Dermis blood vessel endothelial cell (primary cell): ENCODE data around the gene AMN1. TPM values are rescaled to one million over a fixed set of nuclear protein-coding genes. Genes with fewer than 3 reads are reported as not detected.
"Not testable (repeated sequence)": the region's sequence is repeated elsewhere in the genome, so short reads cannot be mapped to it uniquely, and the experiment has no call there.

Experiments used
- DNase-seq: peaks from one replicate; pipeline ENCODE4 v3.0.0; 2010
- total RNA-seq: library from RNA; depleted of rRNA; stranded (reverse); fragments of >200 nt; gene quantifications from 2 replicates; pipeline ENCODE4 v1.2.3, GENCODE V29; 2014

AMN1 gene
- total RNA-seq, 1 donor from 2014 or later: 17.5 TPM

DNA sequence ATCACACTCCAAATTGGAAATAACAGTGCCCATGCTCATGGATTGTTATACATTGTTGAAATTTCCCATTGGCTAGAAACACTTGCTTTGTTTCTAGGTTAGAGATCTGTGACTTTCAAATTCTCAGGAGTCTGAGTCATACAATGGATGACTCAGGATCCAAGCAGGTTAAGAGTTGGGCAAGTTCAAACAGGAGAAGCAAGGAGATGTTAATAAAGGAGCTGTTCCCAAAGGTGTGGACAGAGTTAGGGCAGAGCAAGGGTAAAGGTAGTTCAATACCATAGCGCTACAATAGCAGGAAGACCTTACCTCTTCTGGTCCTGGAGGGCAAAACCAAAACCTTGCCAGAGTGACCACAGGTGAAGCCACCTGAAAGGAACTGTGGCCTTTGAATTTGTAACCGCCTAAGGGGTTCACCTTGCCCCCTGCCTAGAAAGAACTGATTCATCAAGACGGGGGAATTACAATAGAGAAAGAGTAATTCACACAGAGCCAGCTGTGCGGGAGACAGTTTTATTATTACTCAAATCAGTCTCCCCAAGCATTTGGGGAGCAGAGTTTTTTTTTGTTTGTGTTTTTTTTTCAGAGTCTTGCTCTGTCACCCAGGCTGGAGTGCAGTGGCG, 4.2 kb upstream of the AMN1 start:
- DNase-seq: peak; percentile 93

DNA sequence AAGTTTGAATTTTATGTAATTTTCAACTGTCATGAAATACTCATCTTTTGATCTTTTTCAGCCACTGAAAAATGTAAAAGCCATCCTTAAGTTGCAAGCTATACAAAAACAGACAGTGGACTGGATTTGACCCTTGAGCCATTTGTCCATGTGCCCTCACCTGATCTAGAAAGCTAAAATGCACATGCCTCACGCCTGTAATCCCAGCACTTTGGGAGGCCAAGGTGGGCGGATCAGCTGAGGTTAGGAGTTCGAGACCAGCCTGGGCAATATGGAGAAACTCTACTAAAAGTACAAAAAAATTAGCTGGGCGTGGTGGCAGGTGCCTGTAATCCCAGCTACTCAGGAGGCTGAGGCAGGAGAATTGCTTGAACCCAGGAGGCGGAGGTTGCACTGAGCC, 2.4 kb upstream of the AMN1 start:
- not testable (repeated sequence) for DNase-seq

DNA sequence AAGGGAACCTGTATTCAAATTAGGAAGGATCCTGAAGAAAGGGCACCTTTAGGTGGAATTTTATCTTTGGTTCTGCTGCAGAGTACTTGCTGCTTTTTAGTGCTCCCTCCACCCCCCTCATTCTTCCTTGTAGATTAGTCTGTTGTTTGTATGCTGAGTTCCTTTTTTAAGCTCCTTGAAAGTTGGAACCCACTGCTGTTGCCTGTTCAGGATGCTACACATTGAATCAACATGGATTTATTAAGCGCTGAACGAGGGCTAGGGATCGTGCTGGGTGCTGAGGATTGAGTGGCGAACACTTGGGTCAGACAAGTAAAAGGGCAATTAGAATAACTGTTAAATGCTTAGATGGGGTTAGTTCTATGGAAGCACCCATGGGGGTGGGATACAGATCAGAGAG, 884 bp upstream of the AMN1 start:
- DNase-seq: no peak

DNA sequence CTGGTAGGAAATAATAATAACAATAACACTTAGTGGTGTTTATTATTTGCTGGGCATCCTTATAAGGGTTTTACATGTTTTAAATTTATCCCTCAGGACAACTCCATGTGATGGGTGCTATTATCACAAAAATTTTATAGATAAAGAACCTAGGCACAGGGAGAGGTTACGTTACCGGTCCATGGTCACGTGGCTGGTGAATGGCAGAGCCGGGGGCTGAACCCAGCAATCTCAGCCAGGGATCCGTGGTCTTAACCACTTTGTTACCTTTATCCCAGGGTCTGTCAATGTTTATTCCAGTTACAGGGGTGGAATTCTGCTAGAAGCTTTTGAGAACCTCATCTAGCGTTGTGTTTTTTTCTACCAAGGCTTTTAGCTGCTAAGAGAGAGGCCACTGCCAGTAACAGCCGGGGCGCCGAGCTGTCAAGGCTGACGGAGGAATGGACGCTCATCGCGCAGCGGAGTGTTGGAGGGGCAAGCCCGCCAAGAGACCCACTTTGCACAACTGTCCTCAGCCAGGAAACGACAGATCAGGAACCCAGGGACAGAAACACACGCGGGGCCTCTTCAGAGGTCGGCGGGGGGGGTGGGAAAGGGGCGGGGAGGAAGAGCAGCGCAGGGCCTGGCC, 418 bp downstream of the AMN1 start:
- DNase-seq: peak; percentile 61

DNA sequence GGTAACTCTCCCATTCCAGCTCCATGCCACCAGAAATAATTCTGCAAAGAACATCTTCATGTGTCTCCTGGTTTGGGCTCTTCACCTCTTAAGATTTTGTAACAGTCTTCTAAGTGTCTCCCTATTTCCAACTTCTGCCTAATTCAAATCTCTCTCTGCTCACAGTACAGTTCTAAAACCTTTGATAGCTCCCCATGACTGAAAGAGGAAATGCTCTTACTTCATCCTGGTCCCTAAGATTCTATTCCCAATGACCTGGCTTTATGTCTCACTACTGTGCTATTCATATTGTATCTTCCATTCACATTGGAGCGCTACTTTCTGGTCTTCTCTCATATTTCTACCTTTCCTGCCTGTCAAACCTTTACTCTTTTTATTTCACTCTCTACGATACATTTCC, 1.6 kb downstream of the AMN1 start:
- DNase-seq: no peak

DNA sequence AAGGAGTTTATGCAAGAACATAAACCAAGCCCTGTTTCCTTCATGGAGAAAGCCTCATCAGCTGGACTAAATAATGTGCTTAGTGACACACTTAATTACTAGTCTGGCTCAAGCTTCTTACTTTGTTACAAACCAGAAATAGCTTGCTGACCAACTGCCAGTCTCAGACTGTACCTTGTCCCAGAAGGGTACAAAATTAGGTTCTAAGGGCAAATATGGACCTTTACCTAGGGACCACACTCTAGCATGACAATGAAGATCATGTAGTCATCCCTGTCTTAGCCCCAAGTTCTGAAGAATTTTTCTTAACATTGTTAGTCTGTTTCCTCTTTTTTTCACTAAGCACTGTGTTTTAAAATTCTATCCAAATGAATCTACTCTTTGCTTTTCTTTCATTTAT, 2.2 kb downstream of the AMN1 start:
- DNase-seq: no peak

DNA sequence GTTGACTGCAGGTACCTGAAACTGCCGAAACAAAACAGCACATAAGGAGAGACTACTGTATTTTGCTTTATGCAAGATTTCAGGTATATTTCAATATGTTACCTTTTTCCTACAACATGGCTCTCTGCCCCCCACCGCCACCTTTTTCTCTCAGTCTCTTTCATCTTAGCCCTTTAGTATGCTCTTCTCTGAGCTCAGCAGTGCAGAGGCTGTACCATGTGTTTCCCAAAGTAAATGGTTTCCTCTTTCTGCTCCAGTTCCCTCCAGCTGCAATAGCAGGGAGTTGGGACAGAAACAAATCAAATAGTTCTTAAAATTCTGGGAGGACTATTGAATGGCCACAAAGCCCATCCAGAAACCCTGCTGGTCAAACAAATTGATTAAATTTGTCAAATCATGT, 4.3 kb downstream of the AMN1 start:
- no peak for DNase-seq

DNA sequence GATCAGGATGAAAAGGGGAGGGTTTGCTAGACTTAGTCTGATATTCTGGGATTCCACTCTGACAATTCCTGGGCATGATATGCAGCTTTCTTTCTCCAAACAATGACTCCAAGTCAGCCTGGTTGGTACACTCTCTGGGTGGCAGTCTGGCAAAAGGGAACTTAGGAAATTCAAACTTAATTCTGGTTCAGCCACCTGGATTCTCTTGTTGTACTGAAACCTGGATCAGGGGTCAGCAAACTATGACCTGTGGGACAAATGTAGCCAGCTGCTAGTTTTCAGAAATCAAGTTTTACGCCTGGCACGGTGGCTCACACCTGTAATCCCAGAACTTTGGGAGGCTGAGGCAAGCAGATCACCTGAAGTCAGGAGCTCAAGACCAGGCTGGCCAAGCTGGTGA, 6.2 kb downstream of the AMN1 start:
- no peak for DNase-seq

DNA sequence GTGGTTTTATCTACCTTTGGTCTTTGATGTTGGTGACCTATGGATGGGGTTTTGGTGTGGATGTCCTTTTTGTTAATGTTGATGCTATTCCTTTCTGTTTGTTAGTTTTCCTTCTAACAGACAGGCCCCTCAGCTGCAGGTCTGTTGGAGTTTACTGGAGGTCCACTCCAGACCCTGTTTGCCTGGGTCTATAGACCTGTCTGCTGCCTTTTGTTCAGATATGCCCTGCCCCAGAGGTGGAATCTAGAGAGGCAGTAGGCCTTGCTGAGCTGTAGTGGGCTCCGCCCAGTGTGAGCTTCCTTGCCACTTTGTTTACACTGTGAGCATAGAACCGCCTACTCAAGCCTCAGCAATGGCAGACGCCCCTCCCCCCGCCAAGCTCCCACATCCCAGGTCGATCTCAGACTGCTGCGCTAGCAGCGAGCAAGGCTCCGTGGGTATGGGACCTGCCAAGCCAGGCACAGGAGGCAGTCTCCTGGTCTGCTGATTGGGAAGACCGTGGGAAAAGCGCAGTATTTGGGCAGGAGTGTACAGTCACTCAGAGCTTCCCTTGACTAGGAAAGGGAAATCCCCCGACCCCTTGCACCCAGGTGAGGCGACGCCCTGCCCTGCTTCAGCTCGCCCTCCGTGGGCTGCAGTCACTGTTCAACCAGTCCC, 10.2 kb downstream of the AMN1 start:
- DNase-seq: not testable (repeated sequence)

DNA sequence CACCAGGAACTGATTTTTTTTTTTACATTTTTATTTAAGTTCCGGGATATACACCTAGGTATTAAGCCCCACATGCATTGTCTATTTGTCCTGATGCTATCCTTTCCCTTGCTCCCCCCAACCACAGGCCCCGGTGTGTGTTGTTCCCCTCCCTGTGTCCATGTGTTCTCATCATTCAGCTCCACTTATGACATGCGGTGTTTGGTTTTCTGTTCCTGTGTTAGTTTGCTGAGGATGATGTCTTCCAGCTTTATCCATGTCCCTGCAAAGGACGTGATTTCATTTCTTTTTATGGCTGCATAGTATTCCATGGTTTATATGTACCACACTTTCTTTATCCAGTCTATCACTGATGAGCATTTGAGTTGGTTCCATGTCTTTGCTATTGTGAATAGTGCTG, 11.8 kb downstream of the AMN1 start:
- DNase-seq: not testable (repeated sequence)

DNA sequence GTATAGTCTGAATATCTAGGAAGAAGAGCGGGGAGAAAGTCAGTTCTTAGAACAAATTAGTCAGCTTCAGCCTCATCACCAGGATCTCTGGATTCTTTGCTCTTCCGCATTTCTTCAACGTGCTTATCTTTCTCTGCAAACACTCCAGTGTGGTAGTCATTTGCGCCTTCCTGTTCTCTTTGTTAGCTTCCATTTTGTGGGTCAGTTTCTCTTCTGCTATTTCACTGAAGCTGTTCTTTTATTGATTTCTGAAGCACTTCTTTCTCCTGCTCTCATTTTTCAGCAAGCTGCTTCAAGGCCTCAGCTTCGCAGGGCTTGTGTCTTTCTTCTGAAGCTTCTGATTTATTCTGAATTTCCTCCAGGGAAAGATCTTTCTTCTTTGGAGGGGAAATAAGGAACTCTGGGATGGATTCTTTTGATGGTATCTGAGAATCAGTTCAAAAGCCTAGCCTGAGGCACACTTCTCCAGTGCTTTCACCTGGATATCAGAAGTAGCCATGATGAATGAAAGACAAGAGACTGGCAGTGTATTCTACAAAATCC, 13.5 kb downstream of the AMN1 start:
- peak; percentile 25 for DNase-seq

DNA sequence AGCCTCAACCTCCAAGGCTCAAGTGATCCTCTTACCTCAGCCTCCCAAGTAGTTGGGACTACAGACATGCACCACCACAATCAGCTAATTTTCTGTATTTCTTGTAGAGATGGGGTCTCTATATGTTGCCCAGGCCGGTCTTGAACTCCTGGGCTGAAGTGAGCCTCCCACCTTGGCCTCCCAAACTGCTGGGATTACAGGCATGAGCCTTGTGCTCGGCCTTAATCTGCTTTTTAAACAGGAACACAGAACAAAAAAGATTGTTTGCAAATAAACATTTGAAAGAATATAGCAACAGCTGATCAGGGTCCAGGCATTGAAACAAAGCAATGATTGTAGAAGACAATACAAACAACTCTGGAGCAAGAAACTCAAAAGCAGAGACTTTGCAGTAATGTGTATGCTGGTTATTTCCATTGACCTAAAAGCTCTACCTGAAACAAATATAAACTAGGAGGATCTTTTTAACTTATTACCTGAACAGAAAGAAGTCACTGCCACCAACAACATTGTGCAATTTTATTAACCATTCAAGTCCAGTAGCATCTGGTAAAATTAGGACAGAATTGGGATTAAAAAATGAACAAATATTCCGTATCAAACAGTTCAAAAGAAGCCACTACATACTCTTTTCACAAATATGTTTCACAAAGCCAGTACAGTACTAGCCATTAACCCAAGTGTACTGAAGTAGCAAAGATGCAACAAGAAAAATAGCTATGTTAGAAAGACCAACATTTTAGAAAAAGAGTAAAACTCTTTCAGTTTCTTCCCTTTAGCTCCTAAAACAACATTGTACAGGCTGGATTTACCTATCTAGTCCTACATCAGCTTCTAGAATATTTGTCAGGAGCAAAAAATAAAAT, 14.2 kb downstream of the AMN1 start:
- DNase-seq: no peak

DNA sequence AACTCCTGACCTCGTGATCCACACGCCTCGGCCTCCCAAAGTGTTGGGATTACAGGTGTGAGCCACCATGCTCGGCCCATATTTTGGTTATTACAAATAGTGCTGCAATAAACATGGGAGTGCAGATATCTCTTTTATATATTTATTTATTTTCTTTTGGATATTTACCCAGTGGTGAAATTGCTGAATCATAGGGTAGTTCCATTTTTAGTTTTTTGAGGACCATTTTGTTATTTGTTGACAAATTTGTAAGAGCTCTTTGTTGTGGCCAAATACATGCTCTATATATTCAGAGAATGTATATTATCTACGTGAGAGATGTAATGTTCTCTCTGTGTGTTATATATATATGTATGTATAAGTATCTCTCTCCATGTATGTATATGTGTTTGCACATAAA, 15.9 kb downstream of the AMN1 start:
- no peak for DNase-seq

DNA sequence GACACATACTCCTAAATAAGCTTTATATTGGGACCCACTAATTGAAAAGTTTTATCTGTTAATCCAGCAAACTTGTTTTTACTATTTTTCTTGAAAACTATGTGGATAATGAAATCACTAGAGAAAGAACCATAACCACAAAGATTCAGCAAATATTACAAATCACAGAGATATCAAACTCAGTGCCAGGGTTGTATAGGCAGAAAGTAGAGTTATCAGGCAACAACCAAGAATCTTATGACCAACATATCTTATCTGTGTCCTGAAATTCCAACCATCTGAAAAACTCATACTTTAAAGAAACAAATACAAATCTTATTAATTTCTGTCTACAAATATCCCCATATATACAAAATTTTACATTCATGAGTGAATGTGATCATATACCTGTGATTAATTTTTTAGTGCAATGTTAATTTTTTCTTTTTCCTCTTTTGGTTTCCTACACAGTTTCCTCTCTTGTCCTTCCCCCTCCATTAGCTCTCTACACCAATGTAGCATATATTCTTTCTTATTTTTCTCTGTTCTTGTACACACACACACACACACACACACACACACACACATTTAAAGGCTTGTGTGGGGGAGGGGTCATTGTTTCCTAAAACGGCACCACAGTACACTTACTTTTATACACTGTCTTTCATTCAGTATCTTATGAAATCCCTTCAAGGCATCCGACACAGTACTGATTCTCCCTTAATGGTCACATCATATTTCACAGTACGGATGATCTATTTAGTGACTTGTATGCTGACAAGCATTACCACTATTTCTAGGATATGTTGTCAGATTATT, 18.6 kb downstream of the AMN1 start:
- DNase-seq: no peak

DNA sequence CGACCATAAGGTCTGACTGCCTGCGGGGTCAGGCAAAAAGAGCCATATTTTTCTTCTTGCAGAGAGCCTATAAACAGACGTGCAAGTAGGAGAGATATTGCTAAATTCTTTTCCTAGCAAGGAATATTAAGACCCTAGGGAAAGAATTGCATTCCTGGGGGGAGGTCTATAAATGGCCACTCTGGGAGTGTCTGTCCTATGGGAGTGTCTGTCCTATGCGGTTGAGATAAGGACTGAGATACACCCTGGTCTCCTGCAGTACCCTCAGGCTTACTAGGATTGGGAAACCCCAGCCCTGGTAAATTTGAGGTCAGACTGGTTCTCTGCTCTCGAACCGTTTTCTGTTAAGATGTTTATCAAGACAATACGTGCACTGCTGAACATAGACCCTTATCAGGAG, 20.7 kb downstream of the AMN1 start:
- not testable (repeated sequence) for DNase-seq

DNA sequence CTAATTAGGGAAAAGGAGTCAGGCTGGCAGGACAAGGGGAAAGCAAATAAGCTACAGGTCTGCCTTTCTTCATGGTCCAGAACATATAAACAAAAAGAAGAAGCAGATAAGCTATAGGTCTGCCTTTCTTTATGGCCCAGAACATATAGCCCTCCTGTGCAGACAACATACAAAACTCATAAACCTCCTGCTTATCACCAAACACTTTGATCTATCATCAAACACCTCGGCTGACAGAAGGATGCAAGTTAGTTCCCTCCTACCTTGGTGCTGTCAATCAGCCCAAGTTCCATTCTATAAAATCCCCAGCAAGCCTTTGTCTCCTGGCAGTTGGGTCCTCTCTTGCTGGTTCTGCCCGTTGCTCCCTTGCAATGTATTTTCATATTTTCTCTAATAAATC, 23.2 kb downstream of the AMN1 start:
- DNase-seq: no peak

DNA sequence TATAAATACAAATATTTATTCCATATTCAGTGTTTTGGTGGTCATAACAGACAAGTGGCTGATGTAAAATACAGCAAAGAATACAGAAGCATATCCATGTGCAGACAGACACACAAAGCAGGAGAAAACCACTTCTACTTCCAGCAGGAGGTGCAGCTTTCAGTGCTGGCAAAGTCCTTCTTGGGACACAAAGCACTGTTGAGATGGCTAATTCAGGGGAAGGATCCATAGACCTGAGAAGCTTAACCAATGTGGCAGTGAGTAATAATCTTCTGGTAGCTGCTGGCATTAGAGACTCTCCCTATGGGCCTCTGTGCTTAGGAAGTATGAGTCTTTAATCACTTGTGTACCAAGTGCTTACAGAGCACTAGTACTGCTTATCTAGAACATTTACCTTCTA, 26.8 kb downstream of the AMN1 start:
- peak; percentile 56 for DNase-seq

DNA sequence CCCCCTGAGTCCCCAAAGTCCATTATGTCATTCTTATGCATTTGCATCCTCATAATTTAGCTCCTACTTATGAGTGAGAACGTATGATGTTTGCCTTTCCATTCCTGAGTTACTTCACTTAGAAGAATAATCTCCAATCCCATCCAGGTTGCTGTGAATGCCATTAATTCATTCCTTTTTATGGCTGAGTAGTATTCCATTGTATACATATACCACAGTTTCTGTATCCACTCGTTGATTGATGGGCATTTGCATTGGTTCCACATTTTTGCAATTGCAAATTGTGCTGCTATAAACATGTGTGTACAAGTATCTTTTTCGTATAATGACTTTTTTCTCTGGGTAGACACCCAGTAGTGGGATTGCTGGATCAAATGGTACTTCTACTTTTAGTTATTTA, 38.9 kb downstream of the AMN1 start:
- DNase-seq: not testable (repeated sequence)

DNA sequence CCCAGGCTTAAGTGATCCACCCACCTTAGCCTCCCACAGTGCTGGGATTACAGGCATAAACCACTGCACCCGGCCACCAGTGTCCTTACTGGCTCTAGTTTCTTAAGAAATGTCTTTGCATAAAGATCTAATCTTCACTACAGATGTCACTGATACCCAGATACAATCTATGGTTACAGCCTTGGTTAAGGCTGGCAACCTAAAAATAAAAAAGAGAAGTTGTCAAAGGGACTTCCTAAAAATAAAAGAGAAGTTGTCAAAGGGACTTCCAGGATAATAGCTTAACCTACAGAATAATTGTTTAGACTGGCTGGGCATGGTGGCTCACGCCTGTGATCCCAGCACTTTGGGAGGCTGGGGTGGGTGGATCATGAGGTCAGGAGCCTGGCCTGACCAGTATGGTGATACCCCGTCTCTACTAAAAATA, 41.7 kb downstream of the AMN1 start:
- no peak for DNase-seq

DNA sequence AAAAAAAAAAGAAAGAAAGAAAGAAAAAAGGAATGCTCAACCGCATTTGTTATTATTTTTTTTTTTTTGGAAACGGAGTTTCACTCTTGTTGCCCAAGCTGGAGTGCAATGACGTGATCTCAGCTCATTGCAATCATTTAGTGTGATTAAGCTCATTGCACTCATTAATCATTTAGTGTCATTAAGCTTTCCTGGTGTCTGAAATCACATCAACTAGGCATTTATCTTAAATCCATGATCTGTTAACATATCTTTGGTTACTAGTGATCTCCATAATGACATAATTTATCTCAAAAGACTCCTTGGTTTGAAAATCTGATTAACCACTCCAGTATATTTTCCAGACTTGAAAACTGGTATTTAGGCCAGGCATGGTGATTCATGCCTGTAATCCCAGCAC, 43.0 kb downstream of the AMN1 start:
- no peak for DNase-seq

DNA sequence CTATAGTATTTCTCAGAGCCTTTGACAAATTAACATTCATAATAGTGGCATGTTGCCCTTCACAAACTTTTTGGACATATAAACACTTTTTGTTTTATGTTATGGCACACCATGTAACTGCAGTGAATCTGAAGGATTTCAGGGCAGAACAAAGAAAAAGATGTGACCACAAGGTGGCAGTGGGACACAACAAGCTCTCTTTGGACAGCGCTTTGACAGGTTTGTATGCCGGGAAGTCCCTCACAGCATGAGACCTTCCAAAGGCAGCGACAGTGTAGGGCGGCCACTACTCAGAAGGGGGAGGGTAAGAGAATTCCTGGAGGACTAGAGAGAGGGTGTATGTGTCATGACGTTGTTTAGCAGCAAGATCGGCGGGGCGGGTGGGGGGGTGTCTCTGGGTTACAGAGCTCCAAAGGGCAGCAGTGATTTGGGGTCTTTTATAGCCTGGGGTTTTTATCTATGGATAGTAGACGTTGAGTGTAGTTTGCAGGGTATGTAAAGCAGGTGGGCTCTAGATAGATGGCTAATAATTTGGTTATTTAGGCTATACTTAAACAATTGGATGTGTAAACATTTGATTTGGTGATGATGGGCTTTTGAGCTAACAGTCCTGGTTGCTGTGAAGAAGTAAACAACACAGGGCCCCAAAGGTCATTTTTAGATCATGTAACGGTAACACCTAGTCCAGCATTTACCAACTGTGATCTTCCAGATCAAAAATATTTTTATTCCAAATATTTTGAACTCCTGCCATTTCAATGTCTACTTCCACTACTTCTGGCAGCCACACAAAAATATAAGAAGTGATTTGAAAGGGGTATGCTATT, 46.5 kb downstream of the AMN1 start:
- DNase-seq: peak; percentile 94
